GM15510 (cell line): ENCODE data around the gene TBXAS1.

Experiments used
- POLR2A ChIP-seq: IDR thresholded peaks from 3 replicates; pipeline ENCODE4 v1.6.1; 2011; ENCODE audit warnings: borderline replicate concordance; ENCODE audit not compliant: insufficient read length; ENCODE audit errors: extremely low read depth

Gene TBXAS1

GRCh38 chr7:139887992-139888481, 59.0 kb downstream of the TBXAS1 start:
- TF ChIP-seq POLR2A = no peak

- no peak for TF ChIP-seq POLR2A
These were observed 60.3 kb downstream of the TBXAS1 start for GRCh38 chr7:139889186-139889871.

- TF ChIP-seq POLR2A = no peak
These were observed 64.4 kb downstream of the TBXAS1 start for GRCh38 chr7:139893461-139893860.

- TF ChIP-seq POLR2A = no peak
These were observed 64.9 kb downstream of the TBXAS1 start for GRCh38 chr7:139893999-139894398.

GRCh38 chr7:139895141-139895829, 66.2 kb downstream of the TBXAS1 start:
- no peak for TF ChIP-seq POLR2A

GRCh38 chr7:139896288-139896687, 67.2 kb downstream of the TBXAS1 start:
- no peak for TF ChIP-seq POLR2A

- no peak for TF ChIP-seq POLR2A
These were observed 67.8 kb downstream of the TBXAS1 start for GRCh38 chr7:139896831-139897230.

- TF ChIP-seq POLR2A = no peak
These were observed 68.5 kb downstream of the TBXAS1 start for GRCh38 chr7:139897422-139898090.

- no peak for TF ChIP-seq POLR2A
These were observed 69.4 kb downstream of the TBXAS1 start for GRCh38 chr7:139898483-139898882.

- no peak for TF ChIP-seq POLR2A
These were observed 70.4 kb downstream of the TBXAS1 start for GRCh38 chr7:139899328-139899955.

- TF ChIP-seq POLR2A = no peak
These were observed 71.3 kb downstream of the TBXAS1 start for GRCh38 chr7:139900326-139900725.

GRCh38 chr7:139901056-139901795, 72.2 kb downstream of the TBXAS1 start:
- TF ChIP-seq POLR2A = no peak

GRCh38 chr7:139901901-139902300, 72.8 kb downstream of the TBXAS1 start:
- TF ChIP-seq POLR2A = no peak

GRCh38 chr7:139902436-139903102, 73.5 kb downstream of the TBXAS1 start:
- TF ChIP-seq POLR2A = no peak
